ENCODE data around the gene CPA5.

Gene CPA5

DNA sequence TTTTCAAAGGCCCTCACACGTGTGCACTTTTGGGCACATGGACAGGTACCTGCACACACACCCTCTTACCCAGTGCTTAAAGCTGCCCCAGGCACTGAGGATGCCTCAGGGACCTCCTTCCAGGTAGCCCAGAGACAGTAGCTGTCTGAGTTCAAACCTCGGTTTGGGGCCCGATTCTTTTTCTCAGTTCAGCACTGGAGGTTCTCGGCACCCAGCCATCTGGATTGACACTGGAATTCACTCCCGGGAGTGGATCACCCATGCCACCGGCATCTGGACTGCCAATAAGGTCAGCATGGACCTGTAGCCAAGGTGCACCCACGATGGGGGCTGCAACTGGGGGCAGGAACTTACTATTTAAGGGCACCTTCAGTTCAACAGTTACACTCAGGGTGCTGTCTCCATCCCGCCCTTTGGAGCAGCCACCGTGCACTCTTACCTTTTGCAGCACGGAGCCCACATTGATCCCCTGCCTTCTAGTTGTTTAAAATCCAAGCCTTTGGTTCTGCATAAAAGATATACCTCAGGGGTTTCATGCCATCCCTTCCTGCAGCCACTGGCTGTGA, 17.7 kb downstream of the CPA5 start:
- no peaks in the 10 kb centered on the region for H3K27me3 ChIP-seq (replicated peaks; ENCODE audit: control insufficient read depth, insufficient read depth, low read length)
- no peak overlapping the region for H3K9ac ChIP-seq (ENCODE audit: low read length)
- H3K4me3 ChIP-seq (ENCODE audit: low read length): no peak overlapping the region
- H3K9me3 ChIP-seq (ENCODE audit: control insufficient read depth, low read length): peaks cover 23% of the 10 kb centered on the region
- DNase-seq (ENCODE audit: low read depth): no peak
- no peaks in the 10 kb centered on the region for H3K36me3 ChIP-seq (ENCODE audit: control insufficient read depth, insufficient read depth, low read length, severe bottlenecking)
- peaks cover 41% of the 10 kb centered on the region for H3K4me1 ChIP-seq (ENCODE audit: control insufficient read depth, insufficient read depth, low read length)

- Histone ChIP-seq H3K4me1 (ENCODE audit: control insufficient read depth, insufficient read depth, low read length) (peaks cover 36% of the 10 kb centered on the region), H3K4me3 (ENCODE audit: low read length) (no peak overlapping the region), H3K9me3 (ENCODE audit: control insufficient read depth, low read length) (peaks cover 23% of the 10 kb centered on the region), H3K36me3 (ENCODE audit: control insufficient read depth, insufficient read depth, low read length, severe bottlenecking) (no peaks in the 10 kb centered on the region), H3K9ac (ENCODE audit: low read length) (peak overlapping the region; percentile 11), H3K27me3 (replicated peaks; ENCODE audit: control insufficient read depth, insufficient read depth, low read length) (no peaks in the 10 kb centered on the region)
- peak; percentile 87 for DNase-seq (ENCODE audit: low read depth)
Observed at GRCh38 chr7:130363026-130363847, 18.6 kb downstream of the CPA5 start.

- Histone ChIP-seq H3K27me3 (replicated peaks; ENCODE audit: control insufficient read depth, insufficient read depth, low read length) (no peaks in the 10 kb centered on the region), H3K9ac (ENCODE audit: low read length) (no peak overlapping the region), H3K36me3 (ENCODE audit: control insufficient read depth, insufficient read depth, low read length, severe bottlenecking) (no peaks in the 10 kb centered on the region), H3K9me3 (ENCODE audit: control insufficient read depth, low read length) (peaks cover 17% of the 10 kb centered on the region), H3K4me1 (ENCODE audit: control insufficient read depth, insufficient read depth, low read length) (peaks cover 46% of the 10 kb centered on the region), H3K4me3 (ENCODE audit: low read length) (no peak overlapping the region)
- DNase-seq (ENCODE audit: low read depth): no peak
Observed at GRCh38 chr7:130364451-130364850, 19.8 kb downstream of the CPA5 start.

GRCh38 chr7:130365088-130365487, 20.5 kb downstream of the CPA5 start:
- H3K9me3 ChIP-seq (ENCODE audit: control insufficient read depth, low read length): peaks cover 12% of the 10 kb centered on the region
- peaks cover 52% of the 10 kb centered on the region for H3K4me1 ChIP-seq (ENCODE audit: control insufficient read depth, insufficient read depth, low read length)
- DNase-seq (ENCODE audit: low read depth): no peak
- H3K9ac ChIP-seq (ENCODE audit: low read length): no peak overlapping the region
- no peak overlapping the region for H3K4me3 ChIP-seq (ENCODE audit: low read length)
- H3K36me3 ChIP-seq (ENCODE audit: control insufficient read depth, insufficient read depth, low read length, severe bottlenecking): no peaks in the 10 kb centered on the region
- H3K27me3 ChIP-seq (replicated peaks; ENCODE audit: control insufficient read depth, insufficient read depth, low read length): no peaks in the 10 kb centered on the region

GRCh38 chr7:130365511-130366441, 21.2 kb downstream of the CPA5 start:
- no peaks in the 10 kb centered on the region for H3K36me3 ChIP-seq (ENCODE audit: control insufficient read depth, insufficient read depth, low read length, severe bottlenecking)
- DNase-seq (ENCODE audit: low read depth): peak; percentile 41
- peak overlapping the region; percentile 48 for H3K9ac ChIP-seq (ENCODE audit: low read length)
- H3K4me3 ChIP-seq (ENCODE audit: low read length): no peak overlapping the region
- H3K4me1 ChIP-seq (ENCODE audit: control insufficient read depth, insufficient read depth, low read length): peaks cover 59% of the 10 kb centered on the region
- H3K27me3 ChIP-seq (replicated peaks; ENCODE audit: control insufficient read depth, insufficient read depth, low read length): no peaks in the 10 kb centered on the region
- peaks cover 5% of the 10 kb centered on the region for H3K9me3 ChIP-seq (ENCODE audit: control insufficient read depth, low read length)

DNA sequence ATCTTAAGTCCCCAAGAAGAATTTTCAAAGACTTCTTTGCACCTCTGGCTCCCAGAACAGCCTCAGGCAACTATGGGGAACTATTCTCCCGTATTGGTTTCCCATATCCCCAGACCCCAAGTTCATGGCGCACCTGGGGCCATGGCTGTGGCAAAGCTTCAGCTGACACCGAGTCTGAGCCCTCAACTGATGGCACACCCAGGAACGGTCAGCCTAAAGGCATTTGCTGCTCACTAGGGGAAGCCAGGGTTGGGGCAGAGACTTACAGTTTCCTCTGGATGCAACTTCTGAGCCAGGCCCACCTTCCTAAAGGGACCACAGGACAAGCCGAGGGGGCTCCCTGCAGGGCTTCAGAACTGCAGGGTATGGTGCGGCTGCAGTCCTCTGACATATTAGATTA, 21.9 kb downstream of the CPA5 start:
- H3K4me1 ChIP-seq (ENCODE audit: control insufficient read depth, insufficient read depth, low read length): peaks cover 66% of the 10 kb centered on the region

GRCh38 chr7:130367088-130367755, 22.6 kb downstream of the CPA5 start:
- H3K9me3 ChIP-seq (ENCODE audit: control insufficient read depth, low read length): no peaks in the 10 kb centered on the region
- H3K36me3 ChIP-seq (ENCODE audit: control insufficient read depth, insufficient read depth, low read length, severe bottlenecking): no peaks in the 10 kb centered on the region
- H3K9ac ChIP-seq (ENCODE audit: low read length): no peak overlapping the region
- DNase-seq (ENCODE audit: low read depth): no peak
- no peaks in the 10 kb centered on the region for H3K27me3 ChIP-seq (replicated peaks; ENCODE audit: control insufficient read depth, insufficient read depth, low read length)
- H3K4me3 ChIP-seq (ENCODE audit: low read length): no peak overlapping the region
- peaks cover 71% of the 10 kb centered on the region for H3K4me1 ChIP-seq (ENCODE audit: control insufficient read depth, insufficient read depth, low read length)

More for the DNA sequence above, 21.9 kb downstream of the CPA5 start:
- no peak overlapping the region for H3K4me3 ChIP-seq (ENCODE audit: low read length)
- H3K9ac ChIP-seq (ENCODE audit: low read length): peak overlapping the region; percentile 48
- DNase-seq (ENCODE audit: low read depth): no peak
- no peaks in the 10 kb centered on the region for H3K9me3 ChIP-seq (ENCODE audit: control insufficient read depth, low read length)
- H3K27me3 ChIP-seq (replicated peaks; ENCODE audit: control insufficient read depth, insufficient read depth, low read length): no peaks in the 10 kb centered on the region
- no peaks in the 10 kb centered on the region for H3K36me3 ChIP-seq (ENCODE audit: control insufficient read depth, insufficient read depth, low read length, severe bottlenecking)

DNA sequence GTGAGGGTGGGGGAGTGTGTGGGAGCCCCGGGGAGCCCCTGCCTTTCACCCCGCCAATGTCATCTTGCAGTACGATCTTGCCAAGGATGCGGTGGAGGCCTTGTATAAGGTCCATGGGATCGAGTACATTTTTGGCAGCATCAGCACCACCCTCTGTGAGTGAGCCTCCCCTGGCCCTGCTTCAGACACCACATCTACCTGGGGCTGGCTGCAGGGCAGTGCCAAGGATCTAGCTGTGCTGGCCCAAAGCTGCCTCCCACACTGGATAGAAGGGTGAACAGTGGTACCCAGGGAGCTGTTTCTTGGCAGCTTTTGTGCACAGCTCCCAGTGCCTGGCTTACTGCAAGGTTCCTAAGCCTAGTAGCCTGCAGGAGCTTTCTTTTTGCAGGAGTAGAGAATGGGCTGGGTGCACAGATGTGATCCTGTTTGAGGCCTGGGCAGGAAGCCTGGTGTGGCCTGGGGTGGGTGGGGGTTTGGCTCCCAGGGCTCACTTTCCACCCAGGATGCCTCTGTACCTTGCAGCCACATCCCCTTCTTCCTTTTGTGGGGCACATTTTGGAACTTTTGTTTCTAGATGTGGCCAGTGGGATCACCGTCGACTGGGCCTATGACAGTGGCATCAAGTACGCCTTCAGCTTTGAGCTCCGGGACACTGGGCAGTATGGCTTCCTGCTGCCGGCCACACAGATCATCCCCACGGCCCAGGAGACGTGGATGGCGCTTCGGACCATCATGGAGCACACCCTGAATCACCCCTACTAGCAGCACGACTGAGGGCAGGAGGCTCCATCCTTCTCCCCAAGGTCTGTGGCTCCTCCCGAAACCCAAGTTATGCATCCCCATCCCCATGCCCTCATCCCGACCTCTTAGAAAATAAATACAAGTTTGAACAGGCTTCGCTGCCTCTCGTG, 23.5 kb downstream of the CPA5 start:
- Histone ChIP-seq H3K9ac (ENCODE audit: low read length) (no peak overlapping the region), H3K9me3 (ENCODE audit: control insufficient read depth, low read length) (no peaks in the 10 kb centered on the region), H3K27me3 (replicated peaks; ENCODE audit: control insufficient read depth, insufficient read depth, low read length) (no peaks in the 10 kb centered on the region), H3K36me3 (ENCODE audit: control insufficient read depth, insufficient read depth, low read length, severe bottlenecking) (no peaks in the 10 kb centered on the region), H3K4me3 (ENCODE audit: low read length) (no peak overlapping the region), H3K4me1 (ENCODE audit: control insufficient read depth, insufficient read depth, low read length) (peaks cover 78% of the 10 kb centered on the region)
- DNase-seq (ENCODE audit: low read depth): no peak

GRCh38 chr7:130369110-130369711, 24.6 kb downstream of the CPA5 start:
- H3K4me1 ChIP-seq (ENCODE audit: control insufficient read depth, insufficient read depth, low read length): peaks cover 79% of the 10 kb centered on the region
- H3K27me3 ChIP-seq (replicated peaks; ENCODE audit: control insufficient read depth, insufficient read depth, low read length): no peaks in the 10 kb centered on the region
- peak overlapping the region; percentile 12 for H3K4me3 ChIP-seq (ENCODE audit: low read length)
- DNase-seq (ENCODE audit: low read depth): no peak
- H3K36me3 ChIP-seq (ENCODE audit: control insufficient read depth, insufficient read depth, low read length, severe bottlenecking): no peaks in the 10 kb centered on the region
- H3K9ac ChIP-seq (ENCODE audit: low read length): peak overlapping the region; percentile 51
- no peaks in the 10 kb centered on the region for H3K9me3 ChIP-seq (ENCODE audit: control insufficient read depth, low read length)

Data from adipocyte (in vitro differentiated cells).